ENCODE results near the gene TSC1. TPM values are rescaled to one million over a fixed set of nuclear protein-coding genes. Genes with fewer than 3 reads are reported as not detected.

The TSC1 gene
- total RNA-seq, 1 donor from 2014 or later = 31.7 TPM

GRCh38 chr9:132896264-132896663 is 48.2 kb downstream of the TSC1 start:
- DNase-seq (ENCODE audit: low read depth) = no peak
- Histone ChIP-seq H3K27me3 (ENCODE audit: control insufficient read depth, insufficient read depth, low read length) (no peaks in the 10 kb centered on the region), H3K36me3 (ENCODE audit: control insufficient read depth, insufficient read depth, low read length) (peaks cover 7% of the 10 kb centered on the region), H3K4me3 (ENCODE audit: low read depth, low read length) (no peak overlapping the region)
- no peak for TF ChIP-seq CTCF (IDR thresholded peaks at IDR 0.05; ENCODE audit: insufficient read depth, low read length, poor library complexity, severe bottlenecking)

GRCh38 chr9:132894862-132895835 is 49.3 kb downstream of the TSC1 start:
- TF ChIP-seq CTCF (IDR thresholded peaks at IDR 0.05; ENCODE audit: insufficient read depth, low read length, poor library complexity, severe bottlenecking) = no peak
- Histone ChIP-seq H3K27me3 (ENCODE audit: control insufficient read depth, insufficient read depth, low read length) (no peaks in the 10 kb centered on the region), H3K4me3 (ENCODE audit: low read depth, low read length) (no peak overlapping the region), H3K36me3 (ENCODE audit: control insufficient read depth, insufficient read depth, low read length) (peaks cover 7% of the 10 kb centered on the region)
- no peak for DNase-seq (ENCODE audit: low read depth)

- no peak for DNase-seq (ENCODE audit: low read depth)
- Histone ChIP-seq H3K27me3 (ENCODE audit: control insufficient read depth, insufficient read depth, low read length) (no peaks in the 10 kb centered on the region), H3K4me3 (ENCODE audit: low read depth, low read length) (no peak overlapping the region), H3K36me3 (ENCODE audit: control insufficient read depth, insufficient read depth, low read length) (peaks cover 7% of the 10 kb centered on the region)
- TF ChIP-seq CTCF (IDR thresholded peaks at IDR 0.05; ENCODE audit: insufficient read depth, low read length, poor library complexity, severe bottlenecking) = no peak
Observed at GRCh38 chr9:132894346-132894745, 50.1 kb downstream of the TSC1 start.

GRCh38 chr9:132892400-132892799 is 52.0 kb downstream of the TSC1 start:
- H3K4me3 ChIP-seq (ENCODE audit: low read depth, low read length) = no peak overlapping the region
- no peak for TF ChIP-seq CTCF (IDR thresholded peaks at IDR 0.05; ENCODE audit: insufficient read depth, low read length, poor library complexity, severe bottlenecking)
- H3K36me3 ChIP-seq (ENCODE audit: control insufficient read depth, insufficient read depth, low read length) = peaks cover 4% of the 10 kb centered on the region
- H3K27me3 ChIP-seq (ENCODE audit: control insufficient read depth, insufficient read depth, low read length) = no peaks in the 10 kb centered on the region
- DNase-seq (ENCODE audit: low read depth) = no peak

GRCh38 chr9:132888151-132888550 is 56.3 kb downstream of the TSC1 start:
- H3K27me3 ChIP-seq (ENCODE audit: control insufficient read depth, insufficient read depth, low read length) = no peaks in the 10 kb centered on the region
- no peaks in the 10 kb centered on the region for H3K36me3 ChIP-seq (ENCODE audit: control insufficient read depth, insufficient read depth, low read length)
- no peak for TF ChIP-seq CTCF (IDR thresholded peaks at IDR 0.05; ENCODE audit: insufficient read depth, low read length, poor library complexity, severe bottlenecking)
- no peak overlapping the region for H3K4me3 ChIP-seq (ENCODE audit: low read depth, low read length)
- DNase-seq (ENCODE audit: low read depth) = no peak

All from kidney epithelial cell (primary cell).